Nephron (organoid): Measurements from ENCODE around the gene NDUFA12.
"Not testable (repeated sequence)": the region's sequence is repeated elsewhere in the genome, so short reads cannot be mapped to it uniquely, and the experiment has no call there.

Experiments
- H3K27ac Mint-ChIP-seq, 3 experiments: 2 replicates each; pipeline ENCODE4 v1.8.0; 2020; ENCODE audit warnings: mixed read lengths in 3 of 3, mild to moderate bottlenecking in 2 of 3, moderate library complexity in 1 of 3
- H3K27me3 Mint-ChIP-seq: 2 replicates; pipeline ENCODE4 v1.8.0; 2021; ENCODE audit warnings: low read depth, mild to moderate bottlenecking, moderate library complexity, mixed read lengths
- H3K36me3 Mint-ChIP-seq: 2 replicates; pipeline ENCODE4 v1.8.0; 2020; ENCODE audit warnings: low read depth, mixed read lengths
- H3K4me1 Mint-ChIP-seq: 2 replicates; pipeline ENCODE4 v1.8.0; 2020; ENCODE audit warnings: mixed read lengths
- H3K4me3 Mint-ChIP-seq, 3 experiments: 2 replicates each; pipeline ENCODE4 v1.8.0; 2020; ENCODE audit warnings: mild to moderate bottlenecking in 3 of 3, mixed read lengths in 3 of 3, moderate library complexity in 2 of 3
- H3K9me3 Mint-ChIP-seq: 2 replicates; pipeline ENCODE4 v1.8.0; 2020; ENCODE audit warnings: mixed read lengths
- CTCF ChIP-seq, 3 experiments: fragments of 200-600 bp; sonication (generic); IDR thresholded peaks; one replicate each; pipeline ENCODE4 v1.5.0; 2021; ENCODE audit warnings: antibody characterized with exemption in 3 of 3; ENCODE audit not compliant: unreplicated experiment in 3 of 3

The NDUFA12 gene

GRCh38 chr12:94998326-94998725 lies 5.2 kb downstream of the NDUFA12 start:
- Mint-ChIP-seq H3K4me1 (peaks cover 8% of the 10 kb centered on the region), H3K27ac (no peak overlapping the region), H3K36me3 (peaks cover 34% of the 10 kb centered on the region), H3K27me3 (no peaks in the 10 kb centered on the region), H3K9me3 (no peaks in the 10 kb centered on the region), H3K4me3 (no peak overlapping the region)
- no peak for TF ChIP-seq CTCF (IDR thresholded peaks at IDR 0.05; ENCODE audit: unreplicated experiment in 3 of 3)

GRCh38 chr12:94997726-94998125 lies 5.8 kb downstream of the NDUFA12 start:
- TF ChIP-seq CTCF (IDR thresholded peaks at IDR 0.05; ENCODE audit: unreplicated experiment in 3 of 3), result no peak
- Mint-ChIP-seq H3K36me3 (peaks cover 35% of the 10 kb centered on the region), H3K4me1 (peaks cover 4% of the 10 kb centered on the region), H3K4me3 (no peak overlapping the region), H3K9me3 (no peaks in the 10 kb centered on the region), H3K27me3 (no peaks in the 10 kb centered on the region), H3K27ac (no peak overlapping the region)

GRCh38 chr12:94997061-94997460 lies 6.4 kb downstream of the NDUFA12 start:
- Mint-ChIP-seq H3K27me3 (no peaks in the 10 kb centered on the region), H3K4me1 (no peaks in the 10 kb centered on the region), H3K27ac (no peak overlapping the region), H3K36me3 (peaks cover 38% of the 10 kb centered on the region), H3K9me3 (no peaks in the 10 kb centered on the region), H3K4me3 (no peak overlapping the region)
- no peak for TF ChIP-seq CTCF (IDR thresholded peaks at IDR 0.05; ENCODE audit: unreplicated experiment in 3 of 3)

- no peak overlapping the region for H3K4me3 Mint-ChIP-seq
- no peaks in the 10 kb centered on the region for H3K27me3 Mint-ChIP-seq
- no peaks in the 10 kb centered on the region for H3K9me3 Mint-ChIP-seq
- H3K4me1 Mint-ChIP-seq, result no peaks in the 10 kb centered on the region
- TF ChIP-seq CTCF (IDR thresholded peaks at IDR 0.05; ENCODE audit: unreplicated experiment in 3 of 3), result no peak
- H3K27ac Mint-ChIP-seq, result no peak overlapping the region
- peaks cover 38% of the 10 kb centered on the region for H3K36me3 Mint-ChIP-seq
Observed at GRCh38 chr12:94994312-94994711, 9.2 kb downstream of the NDUFA12 start.

GRCh38 chr12:94993855-94994254 lies 9.6 kb downstream of the NDUFA12 start:
- not testable (repeated sequence) for H3K9me3 Mint-ChIP-seq, H3K27ac Mint-ChIP-seq, H3K27me3 Mint-ChIP-seq, H3K4me1 Mint-ChIP-seq, H3K4me3 Mint-ChIP-seq
- peaks cover 38% of the 10 kb centered on the region for H3K36me3 Mint-ChIP-seq

- no peak for TF ChIP-seq CTCF (IDR thresholded peaks at IDR 0.05; ENCODE audit: unreplicated experiment in 3 of 3)
- no peak overlapping the region for H3K27ac Mint-ChIP-seq
- no peak overlapping the region for H3K4me3 Mint-ChIP-seq
- H3K9me3 Mint-ChIP-seq, result no peaks in the 10 kb centered on the region
- H3K36me3 Mint-ChIP-seq, result peaks cover 37% of the 10 kb centered on the region
- no peaks in the 10 kb centered on the region for H3K4me1 Mint-ChIP-seq
- H3K27me3 Mint-ChIP-seq, result no peaks in the 10 kb centered on the region
Observed at GRCh38 chr12:94990222-94990621, 13.3 kb downstream of the NDUFA12 start.
